ENCODE data around the gene BCAS3. TPM values are rescaled to one million over a fixed set of nuclear protein-coding genes. Genes with fewer than 3 reads are reported as not detected.
"Not testable (repeated sequence)": the region's sequence is repeated elsewhere in the genome, so short reads cannot be mapped to it uniquely, and the experiment has no call there.

The BCAS3 gene
- total RNA-seq, 1 experiment from 2014 or later, result 26.3 TPM

DNA sequence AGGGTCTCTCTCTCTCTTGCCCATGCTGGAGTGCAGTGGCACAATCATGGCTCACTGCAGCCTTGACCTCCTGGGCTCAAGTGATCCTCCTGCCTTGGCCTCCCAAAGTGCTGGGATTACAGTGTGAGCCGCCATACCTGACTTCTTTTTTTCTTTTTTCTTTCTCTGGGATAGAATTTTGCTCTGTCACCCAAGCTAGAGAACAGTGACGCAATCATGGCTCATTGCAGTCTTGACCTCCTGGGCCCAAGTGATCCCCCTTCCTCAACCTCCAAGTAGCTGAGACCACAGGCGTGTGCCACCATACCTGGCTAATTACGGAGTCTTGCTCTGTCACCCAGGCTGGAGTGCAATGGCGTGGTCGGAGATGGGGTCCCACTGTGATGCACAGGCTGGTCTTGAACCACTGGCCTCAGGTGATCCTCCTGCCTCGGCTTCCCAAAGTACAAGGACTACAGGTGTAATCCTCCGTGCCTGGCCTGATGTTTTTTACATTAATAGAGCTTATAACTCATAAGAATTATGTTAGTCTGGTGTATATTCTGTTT is 76.5 kb downstream of the BCAS3 start:
- ChIA-PET RAD21 (ENCODE audit: low non-redundant PET in 1 of 2, low total read pairs in 2 of 2, uncharacterized antibody in 2 of 2, unreplicated experiment in 2 of 2) (no interaction called here), CTCF (no interaction called here), POLR2A (no interaction called here)
- H3K9me3 ChIP-seq (ENCODE audit: control insufficient read depth in 1 of 2, insufficient read depth in 1 of 2, low read depth in 1 of 2, low read length in 2 of 2), result no peaks in the 10 kb centered on the region
- no peak overlapping the region for H2AFZ ChIP-seq (ENCODE audit: low read depth, low read length, poor library complexity, severe bottlenecking)
- ATAC-seq (no peak), DNase-seq (ENCODE audit: low read depth, low spot score) (no peak)
- no peak overlapping the region for H3K9ac ChIP-seq (ENCODE audit: low read length)
- H3K4me3 ChIP-seq (replicated peaks in 1 of 2; ENCODE audit: low read depth in 1 of 2, low read length in 2 of 2), result no peak overlapping the region
- no peak overlapping the region for H3K4me2 ChIP-seq (ENCODE audit: low read length)
- no TSS peak for BruUV-seq (replicated peaks)
- H3K4me1 ChIP-seq (ENCODE audit: control insufficient read depth in 1 of 2, insufficient read depth in 2 of 2, low read length in 2 of 2), result no peaks in the 10 kb centered on the region
- no peaks in the 10 kb centered on the region for H3K27me3 ChIP-seq (ENCODE audit: insufficient read depth, low read length)
- no peaks in the 10 kb centered on the region for H4K20me1 ChIP-seq (ENCODE audit: insufficient read depth)
- no peaks in the 10 kb centered on the region for H3K36me3 ChIP-seq (ENCODE audit: control insufficient read depth in 1 of 2, insufficient read depth in 2 of 2, low read length in 2 of 2)
- intact Hi-C loops (cut with micrococcal nuclease), result no loop called here
- no peak overlapping the region for H3K27ac ChIP-seq (ENCODE audit: low read depth, low read length)
- H3K79me2 ChIP-seq (ENCODE audit: insufficient read depth, low read length), result no peaks in the 10 kb centered on the region
- TF ChIP-seq SP1 (IDR thresholded peaks at IDR 0.05; ENCODE audit: low read depth) (no peak), EGR1 (IDR thresholded peaks at IDR 0.05; ENCODE audit: low read depth) (no peak), ELF1 (IDR thresholded peaks at IDR 0.05; ENCODE audit: borderline replicate concordance, low read depth) (no peak), YY1 (IDR thresholded peaks at IDR 0.05; ENCODE audit: extremely low read depth, insufficient replicate concordance, low read depth, low read length) (no peak), CBX3 (IDR thresholded peaks at IDR 0.05; ENCODE audit: low read depth) (no peak), SRF (IDR thresholded peaks at IDR 0.05; ENCODE audit: low read depth) (no peak), TCF7L2 (IDR thresholded peaks at IDR 0.05; ENCODE audit: borderline replicate concordance, extremely low read depth, insufficient read depth, insufficient read length) (no peak), ZNF274 (IDR thresholded peaks at IDR 0.05; ENCODE audit: low read depth, low read length) (no peak), ZFX (IDR thresholded peaks at IDR 0.05) (no peak)
- TF ChIP-seq, protein P1, sequence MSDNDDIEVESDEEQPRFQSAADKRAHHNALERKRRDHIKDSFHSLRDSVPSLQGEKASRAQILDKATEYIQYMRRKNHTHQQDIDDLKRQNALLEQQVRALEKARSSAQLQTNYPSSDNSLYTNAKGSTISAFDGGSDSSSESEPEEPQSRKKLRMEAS (IDR thresholded peaks at IDR 0.05), result no peak
- TF ChIP-seq, protein P2, sequence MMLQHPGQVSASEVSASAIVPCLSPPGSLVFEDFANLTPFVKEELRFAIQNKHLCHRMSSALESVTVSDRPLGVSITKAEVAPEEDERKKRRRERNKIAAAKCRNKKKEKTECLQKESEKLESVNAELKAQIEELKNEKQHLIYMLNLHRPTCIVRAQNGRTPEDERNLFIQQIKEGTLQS (IDR thresholded peaks at IDR 0.05), result no peak
- TF ChIP-seq, protein P3, sequence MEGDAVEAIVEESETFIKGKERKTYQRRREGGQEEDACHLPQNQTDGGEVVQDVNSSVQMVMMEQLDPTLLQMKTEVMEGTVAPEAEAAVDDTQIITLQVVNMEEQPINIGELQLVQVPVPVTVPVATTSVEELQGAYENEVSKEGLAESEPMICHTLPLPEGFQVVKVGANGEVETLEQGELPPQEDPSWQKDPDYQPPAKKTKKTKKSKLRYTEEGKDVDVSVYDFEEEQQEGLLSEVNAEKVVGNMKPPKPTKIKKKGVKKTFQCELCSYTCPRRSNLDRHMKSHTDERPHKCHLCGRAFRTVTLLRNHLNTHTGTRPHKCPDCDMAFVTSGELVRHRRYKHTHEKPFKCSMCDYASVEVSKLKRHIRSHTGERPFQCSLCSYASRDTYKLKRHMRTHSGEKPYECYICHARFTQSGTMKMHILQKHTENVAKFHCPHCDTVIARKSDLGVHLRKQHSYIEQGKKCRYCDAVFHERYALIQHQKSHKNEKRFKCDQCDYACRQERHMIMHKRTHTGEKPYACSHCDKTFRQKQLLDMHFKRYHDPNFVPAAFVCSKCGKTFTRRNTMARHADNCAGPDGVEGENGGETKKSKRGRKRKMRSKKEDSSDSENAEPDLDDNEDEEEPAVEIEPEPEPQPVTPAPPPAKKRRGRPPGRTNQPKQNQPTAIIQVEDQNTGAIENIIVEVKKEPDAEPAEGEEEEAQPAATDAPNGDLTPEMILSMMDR (IDR thresholded peaks at IDR 0.05 in 2 of 3, conservative IDR thresholded peaks at IDR 0.05 in 1 of 3; ENCODE audit: borderline replicate concordance in 1 of 3, insufficient read depth in 1 of 3, low read depth in 2 of 3, low read length in 2 of 3), result no peak
- no peaks in the 10 kb centered on the region for H3K9me2 ChIP-seq (ENCODE audit: insufficient read depth)

DNA sequence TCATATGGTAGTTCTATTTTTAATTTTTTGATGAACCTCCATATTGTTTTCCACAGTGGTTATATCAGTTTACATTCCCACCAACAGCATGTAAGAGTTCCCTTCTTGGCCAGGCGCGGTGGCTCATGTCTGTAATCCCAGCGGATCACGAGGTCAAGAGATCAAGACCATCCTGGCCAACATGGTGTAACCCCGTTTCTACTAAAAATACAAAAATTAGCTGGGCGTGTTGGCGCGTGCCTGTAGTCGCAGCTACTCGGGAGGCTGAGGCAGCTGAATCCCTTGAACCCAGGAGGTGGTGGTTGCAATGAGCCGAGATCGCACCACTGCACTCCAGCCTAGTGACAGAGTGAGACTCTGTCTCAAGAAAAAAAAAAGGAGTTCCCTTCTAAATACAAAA is 79.1 kb downstream of the BCAS3 start:
- H3K4me2 ChIP-seq (ENCODE audit: low read length); H3K4me1 ChIP-seq (ENCODE audit: control insufficient read depth in 1 of 2, insufficient read depth in 2 of 2, low read length in 2 of 2); intact Hi-C loops (cut with micrococcal nuclease); H3K27ac ChIP-seq (ENCODE audit: low read depth, low read length); H3K27me3 ChIP-seq (ENCODE audit: insufficient read depth, low read length); BruUV-seq (replicated peaks); H3K79me2 ChIP-seq (ENCODE audit: insufficient read depth, low read length); DNase-seq (ENCODE audit: low read depth, low spot score); H3K9me3 ChIP-seq (ENCODE audit: control insufficient read depth in 1 of 2, insufficient read depth in 1 of 2, low read depth in 1 of 2, low read length in 2 of 2); H4K20me1 ChIP-seq (ENCODE audit: insufficient read depth); POLR2A ChIA-PET; H3K36me3 ChIP-seq (ENCODE audit: control insufficient read depth in 1 of 2, insufficient read depth in 2 of 2, low read length in 2 of 2); RAD21 ChIA-PET (ENCODE audit: low non-redundant PET in 1 of 2, low total read pairs in 2 of 2, uncharacterized antibody in 2 of 2, unreplicated experiment in 2 of 2); ATAC-seq; CTCF ChIA-PET; H3K4me3 ChIP-seq (replicated peaks in 1 of 2; ENCODE audit: low read depth in 1 of 2, low read length in 2 of 2); H3K9ac ChIP-seq (ENCODE audit: low read length); H3K9me2 ChIP-seq (ENCODE audit: insufficient read depth); H2AFZ ChIP-seq (ENCODE audit: low read depth, low read length, poor library complexity, severe bottlenecking): not testable (repeated sequence)

Measured in HCT116 (cell line).